Astrocyte (in vitro differentiated cells and primary cell): ENCODE data around the gene CTBP2. TPM values are rescaled to one million over a fixed set of nuclear protein-coding genes. Genes with fewer than 3 reads are reported as not detected.
A peak's percentile ranks its signal among the peaks of the same experiment; 100 is the strongest.
"Not testable (repeated sequence)": the region's sequence is repeated elsewhere in the genome, so short reads cannot be mapped to it uniquely, and the experiment has no call there.

Experiments used
- DNase-seq: peaks from one replicate; pipeline ENCODE4 v3.0.0-alpha.2; 2010; ENCODE audit warnings: low read depth
- FAIRE-seq: peaks from 2 replicates; lab custom pipeline; 2011; peaks lifted over from hg19 to GRCh38; lab: Jason Lieb, UNC
- H2AFZ ChIP-seq: 2 replicates; pipeline ENCODE4 v1.6.0; 2012; ENCODE audit warnings: low read depth, low read length, inconsistent platforms
- H3K27ac ChIP-seq: 2 replicates; pipeline ENCODE4 v1.5.1; 2011; ENCODE audit warnings: low read depth, low read length, inconsistent platforms
- H3K27me3 ChIP-seq: 2 replicates; pipeline ENCODE4 v1.6.0; 2011; ENCODE audit warnings: low read length, inconsistent platforms; ENCODE audit not compliant: insufficient read depth
- H3K36me3 ChIP-seq: 2 replicates; pipeline ENCODE4 v1.5.1; 2011; ENCODE audit warnings: low read length, inconsistent platforms; ENCODE audit not compliant: insufficient read depth
- H3K4me1 ChIP-seq: 2 replicates; pipeline ENCODE4 v1.5.1; 2011; ENCODE audit warnings: low read length, inconsistent platforms; ENCODE audit not compliant: insufficient read depth
- H3K4me2 ChIP-seq: 2 replicates; pipeline ENCODE4 v1.6.0; 2012; ENCODE audit warnings: low read length, inconsistent platforms
- H3K4me3 ChIP-seq: 2 replicates; pipeline ENCODE4 v1.5.1; 2011; ENCODE audit warnings: low read depth, mild to moderate bottlenecking, low read length, inconsistent platforms; ENCODE audit not compliant: insufficient read depth
- H3K79me2 ChIP-seq: 2 replicates; pipeline ENCODE4 v1.6.0; 2012; ENCODE audit warnings: mild to moderate bottlenecking, low read length, inconsistent platforms; ENCODE audit not compliant: insufficient read depth
- H3K9ac ChIP-seq: 2 replicates; pipeline ENCODE4 v1.6.0; 2012; ENCODE audit warnings: mild to moderate bottlenecking, low read length, inconsistent platforms
- H3K9me3 ChIP-seq: 2 replicates; pipeline ENCODE4 v1.5.1; 2012; ENCODE audit warnings: low read depth, mild to moderate bottlenecking, low read length, inconsistent platforms; ENCODE audit not compliant: insufficient read depth
- H4K20me1 ChIP-seq: 2 replicates; pipeline ENCODE4 v1.6.0; 2012; ENCODE audit warnings: low read length, inconsistent platforms; ENCODE audit not compliant: insufficient read depth
- H3K27ac Mint-ChIP-seq: one replicate; pipeline ENCODE4 v1.8.0; 2021; ENCODE audit warnings: mild to moderate bottlenecking, mixed read lengths; ENCODE audit not compliant: unreplicated experiment
- H3K27me3 Mint-ChIP-seq: one replicate; pipeline ENCODE4 v1.8.0; 2021; ENCODE audit warnings: low read depth, mixed read lengths; ENCODE audit not compliant: unreplicated experiment
- H3K36me3 Mint-ChIP-seq: one replicate; pipeline ENCODE4 v1.8.0; 2021; ENCODE audit warnings: low read depth, mixed read lengths; ENCODE audit not compliant: unreplicated experiment
- H3K4me1 Mint-ChIP-seq: one replicate; pipeline ENCODE4 v1.8.0; 2021; ENCODE audit warnings: low read depth, mixed read lengths; ENCODE audit not compliant: unreplicated experiment
- H3K4me3 Mint-ChIP-seq: one replicate; pipeline ENCODE4 v1.8.0; 2021; ENCODE audit warnings: mild to moderate bottlenecking, moderate library complexity, mixed read lengths; ENCODE audit not compliant: unreplicated experiment
- H3K9me3 Mint-ChIP-seq: one replicate; pipeline ENCODE4 v1.8.0; 2021; ENCODE audit warnings: mild to moderate bottlenecking, mixed read lengths; ENCODE audit not compliant: unreplicated experiment
- CTCF ChIP-seq: IDR thresholded peaks from 2 replicates; pipeline ENCODE4 v1.5.1; 2011; ENCODE audit warnings: low read depth, mild to moderate bottlenecking, inconsistent platforms, low read length, moderate library complexity; ENCODE audit not compliant: insufficient read depth
- EZH2 ChIP-seq: IDR thresholded peaks from 2 replicates; pipeline ENCODE4 v1.6.1; 2012; ENCODE audit warnings: mild to moderate bottlenecking, low read length, inconsistent platforms; ENCODE audit not compliant: insufficient read depth
- total RNA-seq: library from RNA; stranded (reverse); gene quantifications from 2 replicates; pipeline ENCODE4 v1.2.1, GENCODE V29; 2021

CTBP2 gene
- total RNA-seq, 1 donor from 2014 or later = 109 TPM

GRCh38 chr10:125082881-125083575 is 77.3 kb downstream of the CTBP2 start:
- Histone ChIP-seq H4K20me1 (peaks cover 42% of the 10 kb centered on the region), H3K9ac (peak overlapping the region; percentile 74), H3K27me3 (no peaks in the 10 kb centered on the region), H3K79me2 (peaks cover 77% of the 10 kb centered on the region), H3K27ac (peak overlapping the region; percentile 89), H3K4me3 (no peak overlapping the region), H3K36me3 (peaks cover 10% of the 10 kb centered on the region), H3K4me2 (peak overlapping the region; percentile 58), H3K9me3 (no peaks in the 10 kb centered on the region), H2AFZ (no peak overlapping the region), H3K4me1 (peaks cover 30% of the 10 kb centered on the region)
- Mint-ChIP-seq H3K4me3 (no peak overlapping the region), H3K27ac (peak overlapping the region; percentile 97), H3K27me3 (no peaks in the 10 kb centered on the region), H3K4me1 (peaks cover 50% of the 10 kb centered on the region), H3K9me3 (no peaks in the 10 kb centered on the region), H3K36me3 (peaks cover 32% of the 10 kb centered on the region)
- DNase-seq (no peak), FAIRE-seq (no peak)
- TF ChIP-seq CTCF = no peak
- no peak for TF ChIP-seq EZH2

- not testable (repeated sequence) for H3K27me3 ChIP-seq, H2AFZ ChIP-seq, H3K4me2 ChIP-seq, H3K4me3 ChIP-seq, H3K9me3 ChIP-seq, H3K36me3 ChIP-seq, H3K9ac ChIP-seq, H3K27ac ChIP-seq, H3K9me3 Mint-ChIP-seq, DNase-seq, H3K4me3 Mint-ChIP-seq, FAIRE-seq, H3K27me3 Mint-ChIP-seq
- peaks cover 30% of the 10 kb centered on the region for H3K4me1 ChIP-seq
- H4K20me1 ChIP-seq = peaks cover 36% of the 10 kb centered on the region
- Mint-ChIP-seq H3K4me1 (peaks cover 44% of the 10 kb centered on the region), H3K27ac (peak overlapping the region; percentile 41), H3K36me3 (peaks cover 26% of the 10 kb centered on the region)
- peaks cover 74% of the 10 kb centered on the region for H3K79me2 ChIP-seq
Observed at GRCh38 chr10:125082471-125082870, 77.9 kb downstream of the CTBP2 start.

- no peak for DNase-seq
- H3K27ac Mint-ChIP-seq = no peak overlapping the region
- no peaks in the 10 kb centered on the region for H3K27me3 ChIP-seq
- no peak overlapping the region for H3K4me2 ChIP-seq
- no peaks in the 10 kb centered on the region for H3K9me3 Mint-ChIP-seq
- H2AFZ ChIP-seq = no peak overlapping the region
- no peak overlapping the region for H3K27ac ChIP-seq
- peaks cover 76% of the 10 kb centered on the region for H3K79me2 ChIP-seq
- H3K36me3 Mint-ChIP-seq = peaks cover 27% of the 10 kb centered on the region
- H4K20me1 ChIP-seq = peaks cover 37% of the 10 kb centered on the region
- peaks cover 3% of the 10 kb centered on the region for H3K36me3 ChIP-seq
- H3K9ac ChIP-seq = no peak overlapping the region
- TF ChIP-seq EZH2 (no peak), CTCF (no peak)
- peaks cover 30% of the 10 kb centered on the region for H3K4me1 ChIP-seq
- no peaks in the 10 kb centered on the region for H3K27me3 Mint-ChIP-seq
- no peak overlapping the region for H3K4me3 ChIP-seq
- FAIRE-seq = no peak
- no peak overlapping the region for H3K4me3 Mint-ChIP-seq
- H3K9me3 ChIP-seq = no peaks in the 10 kb centered on the region
- peaks cover 42% of the 10 kb centered on the region for H3K4me1 Mint-ChIP-seq
Observed at GRCh38 chr10:125081931-125082330, 78.4 kb downstream of the CTBP2 start.
